Lower leg skin (tissue), 4 donors: ENCODE results near the gene NOP10. TPM values are rescaled to one million over a fixed set of nuclear protein-coding genes. Genes with fewer than 3 reads are reported as not detected.

Experiments used
- DNase-seq, 2 donors: peaks; one replicate each; pipeline ENCODE4 v3.0.0-alpha.2; 2019; ENCODE audit warnings: low spot score in 2 of 2
- H3K4me3 ChIP-seq: fragments of 200-600 bp; sonication (generic); 2 replicates; pipeline ENCODE4 v1.5.1; 2017; ENCODE audit warnings: mild to moderate bottlenecking, low read depth; ENCODE audit not compliant: poor library complexity, severe bottlenecking
- POLR2A ChIP-seq, 2 donors: fragments of 450-650 bp; IDR thresholded peaks; one replicate each; pipeline ENCODE4 v1.6.1; 2016 to 2017; ENCODE audit warnings: antibody characterized with exemption in 2 of 2, mild to moderate bottlenecking in 1 of 2, moderate library complexity in 1 of 2
- WGBS, 2 donors: methylation state at CpG; one replicate each; pipeline ENCODE4 v1.1.5; 2018; 5-methylcytosine and 5-hydroxymethylcytosine counted together
- intact Hi-C: fragments of 100-400 bp; cut with DNase I; formaldehyde crosslinking; loops from one replicate; pipeline ENCODE4 v1.15.0; 2023; ENCODE audit warnings: low total_unique reads
- total RNA-seq, 4 donors: library from RNA; depleted of rRNA; stranded (reverse); fragments of >200 nt; gene quantifications; one replicate each; pipeline ENCODE4 v1.1.0, GENCODE V29; 2016
- TF ChIP-seq, protein P1 (sequence below), 3 donors: fragments of 450-650 bp; IDR thresholded peaks; one replicate each; pipeline ENCODE4 v1.5.1; 2016; ENCODE audit warnings: antibody characterized with exemption in 3 of 3, mild to moderate bottlenecking in 3 of 3, moderate library complexity in 2 of 3

The NOP10 gene
- total RNA-seq, 4 donors from 2014 or later = 107 to 129 (median 124) TPM

DNA sequence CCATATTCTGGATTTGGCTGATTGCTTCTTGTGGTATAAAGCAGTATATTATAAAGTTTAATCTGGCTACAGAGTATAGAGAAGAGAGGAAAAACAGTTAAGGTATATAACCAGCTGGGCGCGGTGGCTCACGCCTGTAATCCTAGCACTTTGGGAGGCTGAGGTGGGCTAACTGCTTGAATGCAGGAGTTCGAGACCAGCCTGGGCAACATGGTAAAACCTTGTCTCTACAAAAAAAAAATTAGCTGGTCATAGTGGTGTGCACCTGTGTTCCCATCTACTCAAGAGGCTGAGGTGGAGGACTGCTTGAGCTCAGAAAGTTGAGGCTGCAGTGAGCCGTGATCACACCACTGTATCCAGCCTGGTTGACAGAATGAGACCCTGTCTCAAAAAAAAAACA lies 12.7 kb downstream of the NOP10 start:
- 95 to 98% methylated on average over 5 of the region's 5 CpGs for WGBS, 2 donors
- intact Hi-C loops = no loop called here
- DNase-seq = peak in 1 of 2 donors; percentile 64

DNA sequence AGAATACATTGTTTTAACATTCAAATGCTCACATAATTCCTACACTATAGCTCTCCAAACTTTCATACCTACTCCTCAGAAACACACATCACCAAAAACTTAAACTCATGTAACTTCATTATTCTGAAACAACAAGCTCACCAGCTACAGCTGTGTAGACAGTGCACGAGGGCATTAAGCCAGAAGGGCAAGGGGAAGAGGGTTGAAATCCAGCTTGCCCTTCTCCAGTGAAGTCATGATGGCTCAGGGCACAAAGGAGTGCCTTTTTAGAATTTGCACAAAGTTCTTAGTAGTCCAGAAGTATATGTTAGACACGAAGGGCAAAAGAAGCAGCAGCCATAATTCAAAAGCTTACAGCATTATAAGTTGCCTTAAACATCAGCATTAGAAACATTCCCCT lies 13.9 kb downstream of the NOP10 start:
- WGBS, 2 donors = 75 to 78% methylated on average over 2 of the region's 2 CpGs
- no peak overlapping the region for H3K4me3 ChIP-seq
- DNase-seq = no peak
- intact Hi-C loops = no loop called here
- no peak for TF ChIP-seq POLR2A (IDR thresholded peaks at IDR 0.05)
- TF ChIP-seq, protein P1, sequence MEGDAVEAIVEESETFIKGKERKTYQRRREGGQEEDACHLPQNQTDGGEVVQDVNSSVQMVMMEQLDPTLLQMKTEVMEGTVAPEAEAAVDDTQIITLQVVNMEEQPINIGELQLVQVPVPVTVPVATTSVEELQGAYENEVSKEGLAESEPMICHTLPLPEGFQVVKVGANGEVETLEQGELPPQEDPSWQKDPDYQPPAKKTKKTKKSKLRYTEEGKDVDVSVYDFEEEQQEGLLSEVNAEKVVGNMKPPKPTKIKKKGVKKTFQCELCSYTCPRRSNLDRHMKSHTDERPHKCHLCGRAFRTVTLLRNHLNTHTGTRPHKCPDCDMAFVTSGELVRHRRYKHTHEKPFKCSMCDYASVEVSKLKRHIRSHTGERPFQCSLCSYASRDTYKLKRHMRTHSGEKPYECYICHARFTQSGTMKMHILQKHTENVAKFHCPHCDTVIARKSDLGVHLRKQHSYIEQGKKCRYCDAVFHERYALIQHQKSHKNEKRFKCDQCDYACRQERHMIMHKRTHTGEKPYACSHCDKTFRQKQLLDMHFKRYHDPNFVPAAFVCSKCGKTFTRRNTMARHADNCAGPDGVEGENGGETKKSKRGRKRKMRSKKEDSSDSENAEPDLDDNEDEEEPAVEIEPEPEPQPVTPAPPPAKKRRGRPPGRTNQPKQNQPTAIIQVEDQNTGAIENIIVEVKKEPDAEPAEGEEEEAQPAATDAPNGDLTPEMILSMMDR (IDR thresholded peaks at IDR 0.05) = no peak

More for the DNA sequence above, 12.7 kb downstream of the NOP10 start:
- no peak for TF ChIP-seq POLR2A (IDR thresholded peaks at IDR 0.05)
- TF ChIP-seq, protein P1 (IDR thresholded peaks at IDR 0.05) = no peak
- H3K4me3 ChIP-seq = no peak overlapping the region

DNA sequence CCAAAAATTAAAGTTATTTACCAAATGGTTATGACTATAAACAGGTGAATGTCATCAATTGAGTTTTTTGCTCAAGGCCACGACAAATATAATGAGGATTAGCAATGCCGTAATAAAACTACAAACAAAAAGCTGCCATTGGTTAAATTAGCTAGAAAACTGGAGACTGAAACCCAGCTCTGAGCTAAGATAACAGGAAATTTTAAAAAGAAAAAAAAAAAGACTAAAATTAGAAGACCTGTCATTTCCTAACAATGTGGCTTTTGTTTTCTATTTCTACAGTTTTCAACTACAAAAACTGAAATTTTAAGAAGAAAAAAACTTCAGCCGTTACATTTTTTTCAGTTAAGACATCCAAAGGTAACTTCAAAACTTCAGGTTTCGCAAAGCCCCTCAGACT lies 15.0 kb downstream of the NOP10 start:
- DNase-seq = no peak
- H3K4me3 ChIP-seq = no peak overlapping the region
- 84 to 88% methylated on average over 4 of the region's 4 CpGs for WGBS, 2 donors
- TF ChIP-seq, protein P1 (IDR thresholded peaks at IDR 0.05) = no peak
- no peak for TF ChIP-seq POLR2A (IDR thresholded peaks at IDR 0.05)
- intact Hi-C loops = no loop called here

DNA sequence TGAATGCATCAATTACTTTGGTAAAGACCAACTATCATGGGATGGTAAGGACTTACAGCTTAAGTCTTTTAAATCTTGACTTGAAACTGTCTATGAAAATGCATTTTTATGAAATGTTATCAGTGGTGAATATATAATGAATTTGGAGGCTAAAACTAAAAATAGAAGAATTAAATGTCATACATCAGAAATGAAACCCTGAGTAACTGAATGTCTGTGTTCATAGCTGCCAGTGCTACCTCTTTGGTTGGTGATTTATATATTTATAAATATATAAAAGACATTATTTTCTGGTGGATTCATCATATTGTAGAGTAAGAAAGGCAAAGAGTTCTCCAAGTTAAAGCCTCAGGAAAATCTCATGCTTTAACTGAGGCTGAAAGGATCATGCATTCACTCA lies 17.6 kb downstream of the NOP10 start:
- intact Hi-C loops = no loop called here
- TF ChIP-seq POLR2A (IDR thresholded peaks at IDR 0.05) = no peak
- TF ChIP-seq, protein P1 (IDR thresholded peaks at IDR 0.05) = no peak
- no peak for DNase-seq
- no peak overlapping the region for H3K4me3 ChIP-seq

DNA sequence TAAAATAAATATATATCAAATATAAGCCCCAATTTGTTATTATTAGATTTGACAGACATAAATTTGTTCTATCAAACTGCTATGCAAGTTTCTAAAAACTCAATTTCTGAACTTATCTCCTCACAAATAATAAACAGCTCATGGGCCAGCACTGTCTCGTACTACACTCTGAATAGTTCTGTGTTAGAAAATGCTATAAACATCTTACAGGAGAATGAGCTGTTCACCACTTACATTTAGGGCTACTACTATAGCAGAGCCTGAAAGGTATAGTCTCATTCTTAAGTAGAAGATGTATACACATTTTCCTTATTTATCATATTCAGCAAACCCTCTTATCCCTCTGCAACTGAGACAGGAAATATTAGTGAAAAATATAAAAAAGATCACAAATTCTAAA lies 18.0 kb downstream of the NOP10 start:
- DNase-seq = no peak
- WGBS, 2 donors = 92 to 98% methylated on average over 1 of the region's 1 CpG
- no peak for TF ChIP-seq POLR2A (IDR thresholded peaks at IDR 0.05)
- TF ChIP-seq, protein P1 (IDR thresholded peaks at IDR 0.05) = no peak
- no peak overlapping the region for H3K4me3 ChIP-seq
- intact Hi-C loops = no loop called here

DNA sequence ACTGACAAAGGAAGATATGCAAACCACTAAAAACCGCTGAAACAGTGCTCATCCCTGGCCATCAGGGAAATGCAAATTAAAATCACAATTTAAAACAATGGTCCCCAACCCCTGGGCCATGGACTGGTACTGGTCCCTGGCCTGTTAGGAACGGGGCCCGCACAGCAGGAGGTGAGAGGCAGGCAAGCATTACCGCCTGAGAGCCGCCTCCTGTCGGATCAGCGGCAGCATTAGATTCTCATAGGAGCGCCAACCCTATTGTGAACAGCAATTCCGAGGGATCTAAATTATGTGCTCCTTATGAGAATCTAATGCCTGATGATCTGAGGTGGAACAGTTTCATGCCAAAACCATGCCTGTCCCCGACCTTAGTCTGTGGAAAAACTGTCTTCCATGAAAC lies 19.7 kb downstream of the NOP10 start:
- intact Hi-C loops = no loop called here

More for the DNA sequence above, 19.7 kb downstream of the NOP10 start:
- no peak for DNase-seq
- WGBS, 2 donors = 96 to 98% methylated on average over 10 of the region's 10 CpGs
- no peak overlapping the region for H3K4me3 ChIP-seq
- TF ChIP-seq, protein P1 (IDR thresholded peaks at IDR 0.05) = no peak
- no peak for TF ChIP-seq POLR2A (IDR thresholded peaks at IDR 0.05)
